ENCODE results near the gene ITPKB. TPM values are rescaled to one million over a fixed set of nuclear protein-coding genes. Genes with fewer than 3 reads are reported as not detected.
A peak's percentile ranks its signal among the peaks of the same experiment; 100 is the strongest.
"Not testable (repeated sequence)": the region's sequence is repeated elsewhere in the genome, so short reads cannot be mapped to it uniquely, and the experiment has no call there.

Gene ITPKB
- total RNA-seq, 2 experiments from 2014 or later, result 30.7 to 30.8 TPM

- peaks cover 18% of the 10 kb centered on the region for H3K4me1 Mint-ChIP-seq
- H3K9me3 Mint-ChIP-seq, result no peaks in the 10 kb centered on the region
- no peaks in the 10 kb centered on the region for H3K27me3 Mint-ChIP-seq
- no peak overlapping the region for H3K27ac Mint-ChIP-seq
- no peak for DNase-seq
- H3K36me3 Mint-ChIP-seq, result no peaks in the 10 kb centered on the region
- no peak overlapping the region for H3K4me3 Mint-ChIP-seq
Measured at GRCh38 chr1:226766565-226766964, 27.5 kb upstream of the ITPKB start.

DNA sequence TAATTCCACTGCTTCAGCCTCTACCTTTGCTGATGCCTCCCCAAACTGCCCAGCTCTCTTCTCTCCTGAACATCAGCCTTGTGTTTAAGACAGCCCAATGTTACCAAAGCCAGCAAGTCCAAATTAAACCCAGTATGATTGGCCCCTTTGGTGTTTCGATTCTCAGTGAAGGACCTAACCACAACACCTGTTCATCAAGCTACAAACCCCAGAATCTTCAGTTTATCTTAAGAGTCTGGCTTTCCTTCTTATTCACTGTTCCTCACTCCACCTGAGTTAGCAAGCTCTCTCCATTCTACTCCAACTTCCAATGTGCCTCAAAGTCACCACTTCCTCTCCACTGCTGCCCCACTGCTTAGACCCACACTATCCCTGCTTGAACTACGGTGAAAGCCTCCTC, 25.5 kb upstream of the ITPKB start:
- H3K36me3 Mint-ChIP-seq, result no peaks in the 10 kb centered on the region
- H3K9me3 Mint-ChIP-seq, result no peaks in the 10 kb centered on the region
- H3K4me3 Mint-ChIP-seq, result no peak overlapping the region

GRCh38 chr1:226763905-226764264, 24.8 kb upstream of the ITPKB start:
- Mint-ChIP-seq H3K4me3 (no peak overlapping the region), H3K27ac (peak overlapping the region; percentile 4), H3K4me1 (peaks cover 21% of the 10 kb centered on the region)

More for the DNA sequence above, 25.5 kb upstream of the ITPKB start:
- Mint-ChIP-seq H3K27me3 (no peaks in the 10 kb centered on the region), H3K27ac (no peak overlapping the region), H3K4me1 (peaks cover 21% of the 10 kb centered on the region)
- DNase-seq, result no peak

GRCh38 chr1:226762988-226763904, 24.2 kb upstream of the ITPKB start:
- Mint-ChIP-seq H3K9me3 (no peaks in the 10 kb centered on the region), H3K4me1 (peaks cover 21% of the 10 kb centered on the region), H3K4me3 (no peak overlapping the region), H3K27ac (peak overlapping the region; percentile 4), H3K27me3 (no peaks in the 10 kb centered on the region), H3K36me3 (no peaks in the 10 kb centered on the region)
- no peak for DNase-seq

More at GRCh38 chr1:226763905-226764264, 24.8 kb upstream of the ITPKB start:
- Mint-ChIP-seq H3K9me3 (no peaks in the 10 kb centered on the region), H3K36me3 (no peaks in the 10 kb centered on the region), H3K27me3 (no peaks in the 10 kb centered on the region)
- no peak for DNase-seq

DNA sequence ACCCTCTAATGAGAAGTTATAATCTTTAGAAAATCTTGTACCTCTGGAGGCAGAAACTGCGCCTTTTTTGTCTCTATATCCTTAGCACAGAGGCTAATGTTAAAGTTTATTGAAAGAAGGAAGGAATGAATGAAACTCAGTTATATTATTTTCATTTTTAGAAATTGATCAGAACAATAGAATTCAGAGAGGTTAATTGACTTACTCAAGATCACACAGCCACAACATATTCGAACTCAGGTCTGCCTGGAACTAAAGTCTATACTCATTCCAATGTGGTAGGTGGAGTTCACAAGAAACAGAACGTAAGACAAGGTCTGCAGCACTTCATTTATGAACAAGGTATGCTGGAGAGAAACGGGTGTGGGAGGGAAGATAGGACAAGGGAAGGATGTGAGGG, 23.0 kb upstream of the ITPKB start:
- Mint-ChIP-seq H3K9me3 (no peaks in the 10 kb centered on the region), H3K27ac (no peak overlapping the region), H3K36me3 (no peaks in the 10 kb centered on the region), H3K4me1 (peaks cover 21% of the 10 kb centered on the region), H3K27me3 (no peaks in the 10 kb centered on the region), H3K4me3 (no peak overlapping the region)
- DNase-seq, result no peak

DNA sequence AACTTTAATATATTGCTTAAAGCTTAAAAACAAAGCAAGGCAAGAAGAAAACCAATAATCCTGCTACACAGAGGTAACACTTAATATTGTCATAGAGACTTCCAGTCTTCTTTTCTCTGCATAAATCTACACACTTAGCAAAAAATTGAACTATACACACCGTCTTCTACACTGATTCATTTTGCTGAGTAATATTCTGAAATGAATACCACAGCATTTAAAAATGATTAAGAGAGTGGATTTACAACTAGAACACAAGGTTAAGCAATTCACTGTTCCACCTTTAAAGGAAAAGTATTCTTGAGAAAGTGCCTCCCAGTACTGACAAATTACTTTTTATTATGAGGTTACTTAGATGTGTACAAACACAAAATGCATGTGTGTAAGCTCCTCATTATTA, 22.2 kb upstream of the ITPKB start:
- Mint-ChIP-seq H3K27me3 (no peaks in the 10 kb centered on the region), H3K36me3 (no peaks in the 10 kb centered on the region), H3K27ac (no peak overlapping the region), H3K9me3 (no peaks in the 10 kb centered on the region), H3K4me3 (no peak overlapping the region), H3K4me1 (peaks cover 21% of the 10 kb centered on the region)
- no peak for DNase-seq

DNA sequence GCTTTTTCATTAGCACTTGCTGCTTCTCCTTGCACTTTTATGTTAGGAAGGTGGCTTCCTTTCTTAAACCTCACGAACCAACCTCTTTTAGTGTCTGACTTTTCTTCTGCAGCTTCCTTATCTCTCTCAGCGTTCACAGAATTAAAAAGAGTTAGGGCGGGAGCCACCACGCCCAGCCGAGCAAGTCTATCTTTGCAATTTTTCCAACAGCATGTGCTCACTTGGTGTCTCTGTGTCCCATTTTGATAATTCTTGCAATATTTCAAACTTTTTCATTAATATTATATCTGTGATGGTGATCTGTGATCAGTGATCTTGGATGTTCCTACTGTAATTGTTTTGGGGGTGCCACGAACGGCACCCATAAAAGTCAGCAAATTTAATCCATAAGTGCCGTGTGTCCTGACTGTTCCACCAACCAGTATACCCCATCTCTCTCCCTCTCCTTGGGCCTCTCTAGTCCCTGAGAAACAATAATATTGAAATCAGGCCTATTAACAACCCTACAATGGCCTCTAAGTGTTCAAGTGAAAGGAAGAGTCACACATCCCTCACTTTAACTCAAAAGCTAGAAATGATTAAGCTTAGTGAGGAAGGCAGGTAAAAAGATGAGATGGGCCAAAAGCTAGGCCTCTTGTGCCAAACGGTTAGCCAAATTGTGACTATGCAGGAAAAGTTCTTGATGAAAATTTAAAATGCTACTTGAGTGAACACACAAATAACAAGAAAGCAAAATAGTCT, 15.9 kb upstream of the ITPKB start:
- no peak for DNase-seq
- H3K9me3 Mint-ChIP-seq, result no peaks in the 10 kb centered on the region
- no peak overlapping the region for H3K27ac Mint-ChIP-seq
- H3K36me3 Mint-ChIP-seq, result peaks cover 1% of the 10 kb centered on the region
- H3K4me3 Mint-ChIP-seq, result no peak overlapping the region
- no peaks in the 10 kb centered on the region for H3K27me3 Mint-ChIP-seq
- peaks cover 18% of the 10 kb centered on the region for H3K4me1 Mint-ChIP-seq

GRCh38 chr1:226754097-226754496, 15.0 kb upstream of the ITPKB start:
- peaks cover 18% of the 10 kb centered on the region for H3K4me1 Mint-ChIP-seq
- no peak overlapping the region for H3K27ac Mint-ChIP-seq
- no peaks in the 10 kb centered on the region for H3K9me3 Mint-ChIP-seq
- peaks cover 1% of the 10 kb centered on the region for H3K36me3 Mint-ChIP-seq
- no peak overlapping the region for H3K4me3 Mint-ChIP-seq
- H3K27me3 Mint-ChIP-seq, result no peaks in the 10 kb centered on the region
- DNase-seq, result no peak

DNA sequence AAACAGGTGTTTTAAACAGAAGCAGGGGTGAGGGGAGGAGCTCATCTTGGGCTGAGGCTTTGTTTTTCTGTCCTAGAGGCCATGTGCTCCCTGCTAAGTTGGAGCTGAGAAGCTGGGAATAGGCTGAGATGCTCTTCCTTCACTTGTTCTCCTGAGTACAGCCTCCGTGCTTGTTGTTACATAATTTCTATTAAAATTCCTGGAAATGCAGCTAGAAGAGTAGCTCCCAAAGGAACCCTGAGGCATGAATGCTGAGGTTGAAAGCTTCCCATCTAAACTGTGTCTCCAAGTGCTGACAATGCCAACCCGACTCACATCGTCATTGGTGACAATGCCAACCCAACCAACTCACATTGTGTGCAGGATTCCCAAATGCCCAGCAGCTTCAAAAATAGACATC, 12.6 kb upstream of the ITPKB start:
- H3K27ac Mint-ChIP-seq, result no peak overlapping the region
- no peak for DNase-seq

GRCh38 chr1:226751214-226751613, 12.1 kb upstream of the ITPKB start:
- Mint-ChIP-seq H3K9me3 (no peaks in the 10 kb centered on the region), H3K4me1 (peaks cover 21% of the 10 kb centered on the region), H3K27me3 (no peaks in the 10 kb centered on the region), H3K4me3 (no peak overlapping the region), H3K36me3 (peaks cover 1% of the 10 kb centered on the region), H3K27ac (no peak overlapping the region)
- no peak for DNase-seq

More for the DNA sequence above, 12.6 kb upstream of the ITPKB start:
- Mint-ChIP-seq H3K9me3 (no peaks in the 10 kb centered on the region), H3K4me3 (no peak overlapping the region), H3K36me3 (peaks cover 1% of the 10 kb centered on the region), H3K27me3 (no peaks in the 10 kb centered on the region), H3K4me1 (peaks cover 21% of the 10 kb centered on the region)

- Mint-ChIP-seq H3K27me3 (no peaks in the 10 kb centered on the region), H3K27ac (no peak overlapping the region), H3K4me1 (peaks cover 11% of the 10 kb centered on the region), H3K4me3 (no peak overlapping the region), H3K36me3 (no peaks in the 10 kb centered on the region), H3K9me3 (no peaks in the 10 kb centered on the region)
- DNase-seq, result no peak
Measured at GRCh38 chr1:226749467-226749866, 10.4 kb upstream of the ITPKB start.

DNA sequence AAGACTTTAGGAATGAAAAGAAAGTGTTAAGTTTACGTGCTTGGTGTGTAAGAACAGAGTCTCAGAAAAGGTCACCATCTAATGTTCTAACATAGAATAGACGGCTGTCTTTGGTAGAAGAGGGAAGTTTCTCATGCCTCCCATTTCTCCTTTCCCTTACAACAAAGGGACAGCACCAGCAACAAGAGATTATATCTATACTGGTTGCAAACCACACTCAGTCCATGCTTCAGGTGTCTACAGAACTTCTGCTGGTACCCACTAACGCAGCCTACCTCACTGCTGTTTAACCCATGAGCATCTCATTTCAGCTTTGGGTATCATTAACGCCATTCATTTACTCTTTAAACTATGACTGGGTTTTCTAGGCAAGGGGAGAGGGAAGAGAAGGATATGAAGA, 9.2 kb upstream of the ITPKB start:
- peaks cover 4% of the 10 kb centered on the region for H3K4me1 Mint-ChIP-seq
- no peak overlapping the region for H3K27ac Mint-ChIP-seq
- H3K9me3 Mint-ChIP-seq, result no peaks in the 10 kb centered on the region
- DNase-seq, result no peak
- H3K36me3 Mint-ChIP-seq, result no peaks in the 10 kb centered on the region
- no peak overlapping the region for H3K4me3 Mint-ChIP-seq
- no peaks in the 10 kb centered on the region for H3K27me3 Mint-ChIP-seq

- not testable (repeated sequence) for H3K4me3 Mint-ChIP-seq, H3K9me3 Mint-ChIP-seq, H3K36me3 Mint-ChIP-seq, H3K27ac Mint-ChIP-seq, H3K4me1 Mint-ChIP-seq, H3K27me3 Mint-ChIP-seq, DNase-seq
Measured at GRCh38 chr1:226747519-226748263, 8.6 kb upstream of the ITPKB start.

GRCh38 chr1:226743259-226743658, 4.2 kb upstream of the ITPKB start:
- H3K4me3 Mint-ChIP-seq, result no peak overlapping the region
- DNase-seq, result no peak
- peaks cover 2% of the 10 kb centered on the region for H3K36me3 Mint-ChIP-seq
- no peak overlapping the region for H3K27ac Mint-ChIP-seq
- peaks cover 2% of the 10 kb centered on the region for H3K9me3 Mint-ChIP-seq
- peaks cover 20% of the 10 kb centered on the region for H3K4me1 Mint-ChIP-seq
- H3K27me3 Mint-ChIP-seq, result no peaks in the 10 kb centered on the region

- Mint-ChIP-seq H3K36me3 (peaks cover 11% of the 10 kb centered on the region), H3K27ac (peak overlapping the region; percentile 56), H3K4me1 (peaks cover 20% of the 10 kb centered on the region), H3K9me3 (peaks cover 2% of the 10 kb centered on the region), H3K27me3 (no peaks in the 10 kb centered on the region), H3K4me3 (no peak overlapping the region)
- DNase-seq, result no peak
Measured at GRCh38 chr1:226741009-226741408, 1.9 kb upstream of the ITPKB start.

Data from activated naive CD8-positive, alpha-beta T cell treated with anti-CD3 and anti-CD28 coated beads for 36 hours (primary cell).